NCI-H2227 (cell line): Measurements from ENCODE around the gene SMIM21.
A peak's percentile ranks its signal among the peaks of the same experiment; 100 is the strongest.

ENCODE experiments used
- DNase-seq: peaks from one replicate; lab custom pipeline; 2025; ENCODE audit not compliant: unreplicated experiment; lab: John Stamatoyannopoulos, UW

SMIM21 gene

DNA sequence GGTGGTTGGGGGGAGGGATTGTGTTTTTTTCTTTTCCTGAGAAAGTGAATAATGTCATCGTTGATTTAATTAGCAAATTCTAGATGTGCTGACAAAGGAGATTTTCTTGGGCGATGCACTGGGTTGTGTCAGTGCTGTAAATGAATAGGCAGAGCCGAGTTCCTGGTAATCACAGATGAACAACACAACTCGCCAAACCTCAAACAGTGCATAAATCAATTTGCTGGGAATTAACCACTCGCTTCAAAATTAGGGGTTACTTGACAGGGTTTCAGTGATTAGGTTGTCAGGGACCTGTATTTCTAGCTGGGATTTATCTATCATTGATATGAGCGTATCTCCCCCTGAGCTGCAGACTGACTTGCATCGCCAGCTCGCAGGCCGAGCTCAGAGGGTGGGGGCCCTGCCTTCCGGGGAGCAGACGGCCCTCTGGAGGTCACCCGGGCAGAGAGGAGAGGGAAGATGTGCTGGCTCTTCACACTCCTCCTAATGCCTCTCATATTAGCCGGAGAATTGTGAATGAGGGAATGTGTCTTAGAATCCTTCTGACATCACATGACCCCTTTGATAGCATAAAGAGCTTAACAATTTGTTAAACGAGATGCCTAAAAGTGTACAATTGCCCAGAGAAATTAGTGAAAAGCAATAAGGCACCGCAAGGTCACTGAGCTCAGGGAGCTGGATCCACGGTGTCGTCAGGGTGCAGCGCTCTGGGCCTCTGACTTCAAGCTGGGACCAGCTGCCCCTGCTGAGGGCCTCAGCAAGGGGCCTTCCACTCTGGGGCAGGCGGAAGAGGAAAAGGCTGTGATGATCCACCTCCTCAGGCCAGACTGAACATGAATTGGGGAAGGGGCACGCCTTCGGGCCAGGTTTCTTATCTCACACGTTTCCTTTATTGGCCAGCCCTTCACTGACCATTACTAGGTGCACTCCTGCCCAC lies 48.9 kb downstream of the SMIM21 start:
- peak; percentile 37 for DNase-seq

DNA sequence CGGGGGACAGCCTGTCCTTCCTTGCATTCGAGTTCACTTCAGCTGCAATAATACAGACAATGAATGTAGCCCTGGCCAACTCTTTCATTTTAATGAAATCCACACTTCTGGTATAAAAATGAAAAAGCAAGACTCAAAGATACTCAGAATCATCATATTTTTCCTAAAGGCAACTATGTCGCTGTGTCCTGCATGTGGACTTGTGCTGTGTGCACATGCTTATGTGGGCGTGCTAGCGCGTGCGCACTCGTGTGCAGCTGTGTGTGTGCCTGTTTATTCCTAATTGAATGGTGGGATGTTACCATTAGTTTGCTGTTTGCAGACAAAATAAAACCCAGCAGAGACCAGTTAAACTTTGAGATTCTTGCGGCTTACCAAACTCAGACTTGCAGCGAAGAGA lies 49.6 kb downstream of the SMIM21 start:
- peak; percentile 18 for DNase-seq

DNA sequence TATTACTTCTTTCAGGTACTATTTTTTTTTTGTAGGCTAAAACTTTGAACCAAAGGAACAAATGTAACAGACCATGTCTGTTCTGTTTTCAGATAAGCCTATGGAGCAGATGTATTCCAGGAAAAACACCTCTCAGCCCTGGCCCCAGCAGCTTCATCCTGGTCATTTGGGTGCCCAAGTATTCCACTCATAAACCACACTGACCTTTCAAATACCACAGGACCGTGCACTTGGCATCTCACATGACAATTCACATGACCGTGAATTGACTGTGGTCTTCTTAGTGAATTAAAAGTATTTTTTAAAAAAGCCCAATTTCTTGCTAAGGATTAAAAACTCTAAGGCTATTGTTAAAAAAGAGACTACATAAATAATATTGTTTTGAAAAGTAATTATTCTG lies 50.2 kb downstream of the SMIM21 start:
- DNase-seq = no peak

DNA sequence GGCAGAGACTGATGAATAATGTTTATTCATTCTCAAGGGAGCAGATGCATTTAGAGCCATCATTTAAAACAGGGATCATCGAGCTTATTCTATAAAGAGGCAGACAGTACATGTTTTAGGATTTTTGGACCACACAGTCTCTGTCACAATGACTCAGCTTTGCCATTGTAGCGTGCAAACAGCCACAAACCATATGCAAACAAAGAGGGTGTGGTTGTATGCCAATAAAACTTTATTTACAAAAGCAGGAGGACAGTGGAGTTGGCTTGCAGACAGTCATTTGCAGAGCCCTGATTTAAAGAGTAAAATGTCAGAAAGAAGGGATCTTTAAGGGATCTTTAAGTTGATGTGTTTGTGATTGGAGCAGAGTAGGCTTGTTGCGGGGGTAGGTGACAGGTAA lies 51.5 kb downstream of the SMIM21 start:
- no peak for DNase-seq

DNA sequence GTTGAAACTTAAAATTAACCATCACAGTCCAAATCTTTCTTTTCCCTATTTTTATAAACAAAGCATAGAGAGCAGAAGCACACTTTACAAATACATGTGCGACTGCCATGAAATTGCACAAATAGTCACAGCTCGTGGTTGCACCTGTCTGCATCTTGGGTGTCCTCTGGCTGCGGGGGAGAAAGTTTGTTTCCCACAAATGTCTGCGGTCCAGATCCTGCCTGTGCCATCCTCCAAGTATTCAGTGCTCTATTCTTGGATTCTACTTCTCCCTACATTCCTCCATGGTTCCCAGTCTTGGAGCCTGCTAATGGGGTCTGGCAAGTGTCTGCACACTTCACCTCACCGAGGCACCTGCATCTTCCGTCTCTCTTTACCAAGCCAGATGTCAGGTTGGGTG lies 52.2 kb downstream of the SMIM21 start:
- no peak for DNase-seq

DNA sequence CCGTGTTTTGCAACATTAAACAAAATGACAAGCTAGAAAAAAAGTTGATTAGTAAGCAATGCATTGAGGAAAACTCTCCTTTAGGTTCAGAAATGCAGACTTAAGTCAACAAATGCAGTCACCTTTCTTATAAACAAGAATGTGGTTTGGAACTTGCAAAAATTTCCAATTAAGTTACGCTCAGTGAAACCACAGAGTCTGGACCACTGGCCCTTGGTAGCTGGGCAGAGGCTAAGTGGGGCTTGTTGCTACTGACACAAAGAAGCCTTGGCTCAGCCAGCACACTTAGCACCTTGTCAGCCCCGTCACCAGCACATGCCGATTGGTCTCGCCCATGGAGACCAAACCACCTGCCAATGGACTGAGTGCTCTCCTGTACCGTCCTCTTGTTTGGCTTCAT lies 53.0 kb downstream of the SMIM21 start:
- DNase-seq = no peak

DNA sequence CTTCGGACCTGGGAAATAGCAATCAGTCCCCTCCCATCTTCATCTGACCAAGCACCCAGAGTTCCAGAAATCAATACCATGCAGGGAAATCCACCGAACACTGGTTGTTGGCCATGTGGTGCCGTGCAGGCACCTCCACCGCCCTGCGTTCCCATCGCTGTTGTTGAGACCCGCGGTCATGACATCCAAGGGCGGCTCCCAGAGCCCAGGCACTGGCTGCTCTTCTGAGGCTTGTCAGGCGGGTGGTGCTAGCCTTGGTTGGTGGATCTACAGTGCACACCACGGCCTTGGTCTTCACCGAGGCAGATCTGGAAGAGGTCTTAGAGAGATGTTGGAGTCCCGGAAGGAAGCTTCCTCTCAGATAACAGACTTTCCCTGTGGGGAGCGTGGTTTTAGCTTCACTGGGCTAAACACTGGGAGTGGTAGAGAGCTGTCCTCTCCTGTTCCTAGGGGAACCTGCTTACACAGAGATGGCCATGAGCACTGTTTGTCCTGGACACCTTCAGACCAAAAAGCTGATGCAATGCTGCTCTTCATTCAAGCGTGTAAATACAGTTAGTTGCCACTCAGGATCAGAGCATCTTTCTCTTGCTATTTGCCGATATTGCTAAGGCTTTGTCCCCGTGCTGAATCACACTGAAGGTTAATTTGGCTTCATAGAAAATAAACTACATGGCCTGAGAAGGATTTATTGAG lies 58.3 kb downstream of the SMIM21 start:
- DNase-seq = no peak

DNA sequence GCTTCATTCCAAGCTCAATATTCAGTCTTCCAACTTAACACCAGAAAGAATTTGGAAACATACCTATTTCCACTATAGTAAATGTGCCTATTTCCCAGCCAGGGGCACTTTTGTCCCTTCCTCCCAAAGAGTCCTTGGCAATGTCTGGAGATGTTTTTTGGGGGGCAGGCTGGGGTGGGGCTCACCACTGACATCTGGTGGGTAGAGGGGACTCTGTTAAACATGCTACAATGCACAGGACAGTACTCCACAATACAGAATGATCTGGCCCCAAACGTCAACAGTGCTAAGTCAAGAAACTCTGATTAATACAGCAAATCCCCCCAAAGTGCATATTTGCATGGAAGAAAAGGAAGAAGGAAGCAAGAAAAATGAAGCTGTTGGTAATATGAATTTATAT lies 61.7 kb downstream of the SMIM21 start:
- no peak for DNase-seq

DNA sequence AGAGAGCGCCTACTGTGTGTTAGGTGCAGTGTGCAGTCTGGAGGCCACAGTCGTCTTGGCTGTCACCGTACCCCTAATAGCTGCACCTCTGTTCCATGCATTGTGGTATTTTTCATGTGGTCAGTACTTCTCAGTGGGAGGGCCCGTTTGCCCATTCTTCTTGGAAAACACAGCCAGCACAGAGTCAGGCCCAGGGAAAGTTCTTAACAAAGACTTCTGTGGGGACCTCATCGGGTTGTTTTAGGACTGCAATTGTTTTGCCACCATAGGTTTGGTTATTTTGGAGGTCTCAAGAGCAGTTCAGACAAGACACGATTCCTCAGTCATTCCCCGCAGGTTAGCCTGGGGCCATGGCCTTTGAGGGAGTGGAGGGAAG lies 62.3 kb downstream of the SMIM21 start:
- DNase-seq = no peak

DNA sequence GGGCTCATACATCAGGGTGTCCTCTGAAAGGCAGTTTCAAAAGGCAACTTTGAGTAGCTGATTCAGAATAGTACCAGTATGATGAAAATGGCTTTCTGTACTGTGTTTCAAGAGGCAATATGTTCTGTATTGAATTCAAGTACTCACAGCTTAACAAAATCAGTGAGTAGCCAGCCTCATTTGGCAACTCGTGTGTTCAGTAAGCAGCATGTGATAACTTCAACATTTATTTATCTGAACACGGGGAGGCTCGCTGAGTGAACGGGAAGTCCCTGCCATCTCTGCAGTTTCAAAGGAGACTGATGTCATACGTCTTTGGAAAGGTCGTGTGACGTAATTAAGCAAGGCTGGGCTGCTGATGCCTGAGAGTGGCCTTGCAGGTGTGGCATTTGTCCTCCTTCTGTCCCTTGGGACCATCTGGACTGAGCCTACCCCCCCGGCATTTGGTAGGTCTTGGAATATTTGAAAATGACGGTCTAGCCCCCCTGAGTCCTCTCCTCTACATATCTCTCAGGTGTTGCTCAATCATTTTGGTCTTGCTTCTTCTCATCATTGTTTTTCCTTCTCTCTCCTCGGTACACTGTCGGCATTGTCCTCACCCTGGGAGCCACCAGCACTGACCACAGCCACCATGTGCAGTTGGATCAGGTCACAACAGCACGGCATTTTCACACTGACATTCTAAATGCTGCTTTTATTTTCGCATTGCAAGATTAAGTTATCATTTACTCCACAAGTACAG lies 62.8 kb downstream of the SMIM21 start:
- no peak for DNase-seq

DNA sequence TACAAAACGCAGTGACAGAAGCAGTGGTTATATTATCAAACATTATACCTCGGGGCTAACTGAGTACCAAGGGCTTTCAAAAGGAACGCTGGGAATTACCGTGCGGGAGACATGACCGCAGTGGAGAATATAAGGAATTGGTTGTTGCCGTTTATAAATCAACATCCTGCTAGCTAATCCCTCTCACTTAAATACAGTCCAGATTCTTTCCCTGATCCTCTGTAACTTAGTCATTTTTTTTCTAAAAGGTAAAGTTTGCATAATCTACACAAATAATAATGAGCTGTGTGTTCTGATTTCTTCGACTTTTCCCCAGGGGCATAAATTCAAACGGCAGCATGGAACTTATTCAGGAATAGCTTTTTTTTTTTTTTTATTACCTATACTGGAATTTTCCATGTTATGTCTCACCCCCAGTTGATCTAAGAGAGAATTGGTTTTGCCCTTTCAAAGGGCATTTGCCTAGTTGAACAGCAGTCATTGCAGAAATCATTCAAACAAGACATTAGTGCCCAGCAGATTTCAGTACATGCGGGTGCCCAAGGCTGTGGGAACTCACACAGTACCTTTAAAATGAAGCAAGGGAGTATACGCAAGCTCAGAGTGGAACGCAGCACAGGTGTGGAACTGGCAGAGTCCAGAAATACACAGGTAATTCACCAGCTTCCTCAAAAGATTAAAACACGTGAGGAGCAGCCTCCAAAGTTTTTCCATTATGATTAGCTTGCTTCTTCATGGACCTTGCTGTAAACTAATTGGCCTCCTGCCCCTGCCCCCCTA lies 63.9 kb downstream of the SMIM21 start:
- DNase-seq = no peak

DNA sequence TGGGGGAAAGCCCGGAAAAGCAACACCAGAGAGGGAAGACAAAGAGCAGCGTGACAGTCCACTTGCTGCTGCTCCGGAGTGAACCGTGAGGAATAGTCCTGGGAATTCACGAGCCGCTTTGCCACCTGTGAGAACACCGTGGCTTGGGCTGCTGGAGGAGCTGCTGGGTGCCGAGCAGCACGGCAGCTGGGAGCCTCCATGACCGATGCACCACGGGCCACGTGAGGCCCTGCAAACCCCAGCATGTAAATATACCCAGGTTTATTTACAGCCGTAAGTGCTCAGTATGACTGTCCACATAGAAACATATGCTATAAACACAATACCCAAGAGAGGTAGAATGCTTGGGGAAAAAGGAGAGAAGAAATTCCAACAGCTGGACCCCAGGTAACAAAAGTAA lies 65.1 kb downstream of the SMIM21 start:
- DNase-seq = no peak

DNA sequence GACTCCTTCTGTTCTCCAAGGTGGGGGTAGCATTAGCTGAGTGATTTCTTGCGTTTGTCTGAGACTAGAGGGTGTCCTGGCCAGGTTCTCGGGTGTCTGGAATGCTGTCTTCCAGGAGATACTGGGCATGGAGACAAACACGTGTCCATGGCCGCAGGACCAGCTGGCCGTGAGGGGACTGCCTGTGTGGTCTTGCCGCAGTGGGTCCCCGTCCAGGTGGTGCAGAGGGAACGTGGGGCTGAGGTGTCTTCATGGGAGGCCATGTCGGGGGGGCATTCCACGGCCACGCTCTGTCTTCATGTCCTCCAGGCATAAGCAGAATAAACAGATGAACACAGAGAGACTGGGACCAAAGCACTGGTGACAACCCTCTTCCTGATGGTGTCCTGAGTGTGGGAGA lies 66.6 kb downstream of the SMIM21 start:
- no peak for DNase-seq

DNA sequence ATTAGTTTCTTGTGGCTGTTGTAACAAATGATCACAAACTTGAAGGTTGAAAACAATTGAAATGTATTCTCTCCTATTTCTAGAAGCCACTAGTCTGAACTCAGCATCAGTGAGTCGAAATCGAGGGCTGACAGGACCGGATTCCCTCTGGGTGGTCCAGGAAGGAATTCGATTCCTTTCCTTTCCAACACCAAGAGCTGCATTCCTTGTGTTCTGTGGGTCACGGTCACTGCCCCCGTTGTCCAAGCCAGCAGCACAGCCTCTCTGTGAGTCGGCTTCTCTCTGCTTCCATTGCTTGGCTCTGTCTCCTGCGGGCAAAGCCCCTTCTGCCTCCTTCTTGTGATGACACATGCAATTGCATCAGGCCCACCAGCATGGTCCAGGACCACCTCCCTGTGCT lies 67.3 kb downstream of the SMIM21 start:
- DNase-seq = no peak
